Tibial nerve (tissue), 4 donors: ENCODE data around the gene INPP5B.

Source experiments
- CTCF ChIP-seq, 5 experiments: fragments of 200-600 bp in 3 of 5; fragments of 450-650 bp in 2 of 5; sonication (generic) in 3 of 5; IDR thresholded peaks; one replicate each; pipeline ENCODE4 v1.5.1; 2016 to 2019; ENCODE audit warnings: antibody characterized with exemption in 5 of 5, mild to moderate bottlenecking in 3 of 5, moderate library complexity in 2 of 5
- EP300 ChIP-seq, 2 donors: sonication (generic); formaldehyde crosslinking; IDR thresholded peaks; one replicate each; pipeline ENCODE4 v1.6.1; 2017; ENCODE audit warnings: antibody characterized with exemption in 2 of 2, mild to moderate bottlenecking in 1 of 2
- POLR2A ChIP-seq, 2 donors: fragments of 450-650 bp; IDR thresholded peaks; one replicate each; pipeline ENCODE4 v1.6.1; 2017; ENCODE audit warnings: antibody characterized with exemption in 2 of 2, mild to moderate bottlenecking in 2 of 2, moderate library complexity in 2 of 2

GRCh38 chr1:37844536-37844935 lies 102.3 kb downstream of the INPP5B start:
- TF ChIP-seq POLR2A (IDR thresholded peaks at IDR 0.05) (no peak), CTCF (IDR thresholded peaks at IDR 0.05) (no peak), EP300 (IDR thresholded peaks at IDR 0.05) (no peak)
